Measurements from ENCODE around the gene ERF.

ERF gene

DNA sequence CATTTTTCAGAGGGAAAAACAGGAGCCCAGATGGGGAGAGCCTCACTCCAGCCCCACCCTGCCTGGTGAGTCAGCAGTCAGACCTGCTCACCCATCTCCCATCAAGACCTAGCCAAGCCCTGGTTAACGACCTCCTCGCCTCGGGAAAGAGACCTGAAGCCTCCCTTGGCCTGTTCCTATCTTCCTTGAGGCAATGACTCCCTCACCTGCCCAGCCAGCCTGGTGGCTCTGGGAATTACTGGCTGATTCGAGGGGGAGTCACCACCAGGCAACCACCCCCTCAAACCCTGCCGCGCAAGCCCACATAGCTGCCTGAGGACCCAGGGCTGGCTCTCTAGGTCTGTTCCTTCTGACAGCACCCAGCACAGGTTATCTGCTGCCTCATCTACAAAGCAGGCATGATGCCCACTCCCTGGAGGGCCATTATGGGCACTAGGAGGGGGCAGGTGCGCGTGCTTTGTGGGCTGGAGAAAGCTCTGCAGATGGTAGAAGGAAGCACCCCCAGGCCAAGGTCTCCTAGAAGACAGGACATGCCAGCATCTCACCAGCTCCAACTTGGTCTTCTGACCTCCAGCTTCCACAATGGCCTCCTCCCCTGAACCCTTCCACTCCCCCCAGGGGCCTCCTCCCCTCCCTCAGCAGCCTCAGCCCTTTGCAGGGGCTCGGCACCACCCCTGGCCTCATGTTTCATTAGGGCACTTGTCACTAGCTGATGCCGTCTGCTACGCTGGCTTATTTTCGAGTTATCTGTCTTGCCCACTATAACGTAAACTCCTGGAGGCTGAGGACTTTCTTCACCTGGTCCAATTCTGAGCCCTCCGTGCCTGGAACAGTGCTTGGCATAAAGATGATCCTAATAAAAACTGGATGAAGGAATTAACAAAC is 47.8 kb downstream of the ERF start:
- no peak for DNase-seq

DNA sequence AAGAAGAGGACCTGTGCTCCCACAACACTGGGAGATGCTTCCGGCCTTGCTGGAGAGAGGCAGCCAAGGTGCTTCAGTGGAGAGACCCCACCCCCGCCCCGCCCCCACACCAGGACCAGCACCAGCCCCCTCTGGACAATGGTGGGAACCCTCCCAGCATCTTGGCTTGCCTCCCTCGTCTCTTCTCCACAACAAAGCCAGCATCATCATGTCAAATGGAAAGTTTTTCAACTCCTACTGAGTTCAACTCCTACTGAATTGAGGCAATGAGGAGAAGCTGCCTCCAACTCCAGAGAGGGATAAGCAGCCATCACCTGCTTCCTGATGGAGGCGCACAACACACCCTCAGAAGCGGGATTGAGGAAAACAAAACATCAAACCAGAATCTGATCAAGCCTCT is 50.3 kb downstream of the ERF start:
- no peak for DNase-seq

- no peak for DNase-seq
Measured at GRCh38 chr19:42203700-42204099, 51.2 kb downstream of the ERF start.

DNA sequence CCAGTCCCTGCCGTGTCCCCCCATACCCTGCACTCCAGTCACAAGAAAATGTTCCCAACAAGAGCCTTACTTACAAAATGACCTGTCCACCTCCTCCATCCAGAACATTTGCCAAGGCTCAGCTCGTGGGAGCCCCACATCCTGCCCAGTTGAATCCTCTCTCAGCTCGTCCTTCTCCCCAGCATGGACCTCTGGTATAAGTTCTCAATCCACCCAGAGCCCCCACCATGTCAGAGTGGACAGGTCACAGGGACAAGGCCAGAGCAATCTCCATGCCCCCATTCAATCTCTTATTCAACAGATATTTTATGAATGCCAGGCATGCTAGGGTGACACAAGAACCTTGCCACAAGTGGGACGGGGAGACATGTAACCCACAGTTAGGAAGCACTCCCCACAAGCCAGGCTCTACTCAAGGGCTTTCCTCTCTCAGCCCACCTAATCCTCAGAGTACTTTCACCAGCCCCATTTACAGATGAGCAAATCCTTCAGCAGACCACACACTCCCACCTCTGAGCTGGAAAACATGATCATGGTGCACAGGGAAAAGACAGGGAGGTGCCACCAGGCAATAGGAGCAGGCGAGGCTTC is 52.5 kb downstream of the ERF start:
- DNase-seq, result no peak

GRCh38 chr19:42201489-42202289 is 53.2 kb downstream of the ERF start:
- DNase-seq, result peak; percentile 36

GRCh38 chr19:42200116-42200715 is 54.7 kb downstream of the ERF start:
- no peak for DNase-seq

GRCh38 chr19:42199440-42200115 is 55.4 kb downstream of the ERF start:
- peak; percentile 54 for DNase-seq

GRCh38 chr19:42198676-42199439 is 56.1 kb downstream of the ERF start:
- peak; percentile 75 for DNase-seq

All from activated effector memory CD4-positive, alpha-beta T cell treated with Interleukin-2 at 50 U/mL for 16 hours (primary cell).